HG03139 (cell line): ENCODE measurements around the gene PGP.
"Not testable (repeated sequence)": the region's sequence is repeated elsewhere in the genome, so short reads cannot be mapped to it uniquely, and the experiment has no call there.

Experiments used
- ATAC-seq: cut with Tn5 transposase; IDR thresholded peaks from one replicate; pipeline ENCODE4 v1.9.1; 2021; ENCODE audit not compliant: unreplicated experiment

Gene PGP

GRCh38 chr16:2214719-2214968 is at the start of gene PGP:
Gene PGP, minus strand, starts transcription at chr16:2214840. Its CDS starts 63 bp downstream, at chr16:2214777.
- ATAC-seq = peak; percentile 82

GRCh38 chr16:2263026-2263425 is 48.4 kb upstream of the PGP start:
- not testable (repeated sequence) for ATAC-seq

GRCh38 chr16:2260250-2260649 is 45.6 kb upstream of the PGP start:
- ATAC-seq = no peak

GRCh38 chr16:2258530-2258929 is 43.9 kb upstream of the PGP start:
- not testable (repeated sequence) for ATAC-seq

GRCh38 chr16:2257726-2258125 is 43.1 kb upstream of the PGP start:
- ATAC-seq = no peak

- ATAC-seq = no peak
Measured at GRCh38 chr16:2256531-2257140, 42.0 kb upstream of the PGP start.

GRCh38 chr16:2253293-2253692 is 38.7 kb upstream of the PGP start:
- no peak for ATAC-seq

GRCh38 chr16:2252806-2253148 is 38.1 kb upstream of the PGP start:
- no peak for ATAC-seq

- peak; percentile 81 for ATAC-seq
Measured at GRCh38 chr16:2251296-2252111, 36.9 kb upstream of the PGP start, which contains the start of gene ECI1. Gene ECI1, minus strand, starts transcription at chr16:2251587. Its CDS starts 21 bp downstream, at chr16:2251566.

GRCh38 chr16:2250652-2251295 is 36.1 kb upstream of the PGP start:
- ATAC-seq = no peak

- no peak for ATAC-seq
Measured at GRCh38 chr16:2246301-2246885, 31.8 kb upstream of the PGP start.

GRCh38 chr16:2244926-2245795 is 30.5 kb upstream of the PGP start:
- no peak for ATAC-seq

- no peak for ATAC-seq
Measured at GRCh38 chr16:2244301-2244700, 29.7 kb upstream of the PGP start.

GRCh38 chr16:2243781-2244180 is 29.1 kb upstream of the PGP start:
- no peak for ATAC-seq

GRCh38 chr16:2243031-2243528 is 28.4 kb upstream of the PGP start:
- ATAC-seq = no peak

- no peak for ATAC-seq
Measured at GRCh38 chr16:2242598-2242997, 28.0 kb upstream of the PGP start.

GRCh38 chr16:2240331-2240730 is 25.7 kb upstream of the PGP start:
- ATAC-seq = not testable (repeated sequence)

- ATAC-seq = no peak
Measured at GRCh38 chr16:2238838-2239675, 24.4 kb upstream of the PGP start.

GRCh38 chr16:2238150-2238837 is 23.7 kb upstream of the PGP start:
- no peak for ATAC-seq
